Stimulated activated CD8-positive, alpha-beta memory T cell treated with anti-CD3 and anti-CD28 coated beads, Interleukin-4, amount 100 ng/mL, for 48 hours (primary cell): ENCODE measurements around the gene SEMA3B.
"Not testable (repeated sequence)": the region's sequence is repeated elsewhere in the genome, so short reads cannot be mapped to it uniquely, and the experiment has no call there.

Source experiments
- DNase-seq: peaks from one replicate; pipeline ENCODE4 v3.0.0-alpha.2; 2020

Gene SEMA3B

GRCh38 chr3:50268703-50269451 lies at the start of gene SEMA3B:
TSS of gene SEMA3B (plus strand) at chr3:50269147. CDS start at chr3:50269241, 94 bp downstream.
- DNase-seq: no peak

GRCh38 chr3:50219285-50219684 lies 49.7 kb upstream of the SEMA3B start:
- DNase-seq: no peak

GRCh38 chr3:50220109-50220508 lies 48.8 kb upstream of the SEMA3B start:
- DNase-seq: no peak

- DNase-seq: no peak
Measured at GRCh38 chr3:50221051-50221410, 47.9 kb upstream of the SEMA3B start.

- DNase-seq: no peak
Measured at GRCh38 chr3:50221411-50222168, 47.4 kb upstream of the SEMA3B start.

GRCh38 chr3:50222169-50222528 lies 46.8 kb upstream of the SEMA3B start:
- DNase-seq: no peak

- DNase-seq: no peak
Measured at GRCh38 chr3:50224639-50225038, 44.3 kb upstream of the SEMA3B start.

- DNase-seq: peak; percentile 66
Measured at GRCh38 chr3:50226888-50227389, 42.0 kb upstream of the SEMA3B start.

GRCh38 chr3:50227390-50228183 lies 41.4 kb upstream of the SEMA3B start:
- peak; percentile 91 for DNase-seq

GRCh38 chr3:50228184-50228763 lies 40.7 kb upstream of the SEMA3B start:
- not testable (repeated sequence) for DNase-seq

GRCh38 chr3:50229490-50229889 lies 39.5 kb upstream of the SEMA3B start:
- DNase-seq: no peak

- DNase-seq: no peak
Measured at GRCh38 chr3:50230104-50230793, 38.7 kb upstream of the SEMA3B start.

GRCh38 chr3:50230794-50231125 lies 38.2 kb upstream of the SEMA3B start:
- DNase-seq: no peak

GRCh38 chr3:50231581-50231980 lies 37.4 kb upstream of the SEMA3B start:
- no peak for DNase-seq

GRCh38 chr3:50232303-50232702 lies 36.6 kb upstream of the SEMA3B start:
- no peak for DNase-seq

GRCh38 chr3:50233176-50233575 lies 35.8 kb upstream of the SEMA3B start:
- DNase-seq: no peak

GRCh38 chr3:50235716-50236483 lies 33.0 kb upstream of the SEMA3B start, which contains the start of gene GNAI2:
TSS of gene GNAI2 (plus strand) at chr3:50236204. CDS start at chr3:50236336, 132 bp downstream.
- DNase-seq: peak; percentile 98

GRCh38 chr3:50236484-50237132 lies 32.3 kb upstream of the SEMA3B start:
- no peak for DNase-seq

- DNase-seq: peak; percentile 57
Measured at GRCh38 chr3:50237133-50237651, 31.8 kb upstream of the SEMA3B start.

- DNase-seq: peak; percentile 90
Measured at GRCh38 chr3:50237754-50238548, 31.0 kb upstream of the SEMA3B start.
